RWPE1 (cell line): ENCODE data around the gene GPR61.

Experiments used
- CTCF ChIA-PET: fragments of 350-600 bp; sonication (Branson Sonifier 250); formaldehyde crosslinking; extraction: SDS; loops from one replicate; lab custom pipeline; 2021; lab: Yijun Ruan, JAX
- POLR2A ChIA-PET: fragments of 400-600 bp; formaldehyde crosslinking; extraction: SDS; loops from one replicate; lab custom pipeline; 2020; ENCODE audit warnings: antibody characterized with exemption; ENCODE audit not compliant: low non-redundant PET; lab: Yijun Ruan, JAX
- DNase-seq: peaks from one replicate; pipeline ENCODE4 v3.0.0; 2012; ENCODE audit warnings: low spot score
- H3K27ac ChIP-seq: fragments of 450-650 bp; 2 replicates; pipeline ENCODE4 v1.5.1; 2017
- CTCF ChIP-seq: fragments of 450-650 bp; conservative IDR thresholded peaks from 2 replicates; pipeline ENCODE4 v1.5.1; 2017; ENCODE audit warnings: low read depth, mild to moderate bottlenecking

Gene GPR61

DNA sequence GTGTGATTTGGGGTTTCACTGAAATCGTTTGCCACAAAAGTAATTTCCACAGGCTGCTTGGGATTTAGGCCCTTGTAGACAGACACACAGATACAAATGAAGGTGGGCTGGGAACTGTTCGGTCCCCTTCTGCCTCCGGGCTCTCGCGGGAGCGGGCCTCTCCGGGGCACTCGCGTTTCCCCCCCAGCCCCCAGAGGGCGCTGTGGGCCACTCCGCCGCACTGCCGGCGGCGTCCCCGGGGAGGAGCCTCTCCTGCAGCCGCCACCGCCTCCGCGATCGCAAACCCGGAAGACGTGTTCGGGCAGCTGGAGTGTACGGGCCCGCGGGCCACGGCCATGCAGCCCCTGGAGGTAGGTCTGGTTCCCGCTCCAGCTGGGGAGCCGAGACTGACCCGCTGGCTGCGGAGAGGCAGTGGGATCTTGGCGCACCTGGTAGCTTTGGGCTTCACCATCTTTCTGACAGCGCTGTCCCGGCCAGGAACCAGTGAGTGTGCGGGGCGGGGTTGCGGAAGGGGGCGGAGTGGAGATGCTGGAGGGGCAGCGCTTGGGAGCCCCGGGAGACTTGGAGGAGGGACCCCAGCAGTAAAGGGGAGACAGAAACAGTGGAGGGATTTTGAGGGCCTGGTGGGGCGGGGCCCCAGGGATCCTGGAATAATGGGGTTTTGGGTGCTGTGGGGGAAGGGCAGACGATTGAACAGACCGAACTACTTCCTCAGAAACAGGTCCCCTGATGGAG is 45.7 kb upstream of the GPR61 start, which contains the start of gene CYB561D1:
CYB561D1 (plus strand) TSS at position 290 of the 735 bp plus-strand sequence; CDS start at position 336, 46 bp downstream.
- TF ChIP-seq CTCF: peak; percentile 96
- peak within 1 kb of the TSS; percentile 83 for H3K27ac ChIP-seq
- ChIA-PET CTCF (interaction anchor here (0.6 to 10.6 kb wide), 13 partner anchors 11 to 332 kb away, joined by 3 to 180 read pairs (median 4); partner anchors contain the start of genes AMIGO1 and PSMA5), POLR2A (interaction anchor here (0.5 to 0.6 kb wide), 2 partner anchors 62 to 463 kb away, joined by 3 read pairs; no protein-coding TSS in a partner anchor)
- peak; percentile 85 for DNase-seq

DNA sequence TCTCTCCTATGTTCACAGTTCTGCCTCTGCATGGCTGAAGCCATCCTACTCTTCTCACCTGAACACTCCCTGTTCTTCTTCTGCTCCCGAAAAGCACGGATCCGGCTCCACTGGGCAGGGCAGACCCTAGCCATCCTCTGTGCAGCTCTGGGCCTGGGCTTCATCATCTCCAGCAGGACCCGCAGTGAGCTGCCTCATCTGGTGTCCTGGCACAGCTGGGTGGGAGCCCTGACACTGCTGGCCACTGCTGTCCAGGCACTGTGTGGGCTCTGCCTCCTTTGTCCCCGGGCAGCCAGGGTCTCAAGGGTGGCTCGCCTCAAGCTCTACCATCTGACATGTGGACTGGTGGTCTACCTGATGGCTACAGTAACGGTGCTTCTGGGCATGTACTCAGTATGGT is 43.9 kb upstream of the GPR61 start:
- H3K27ac ChIP-seq: no peak overlapping the region
- ChIA-PET POLR2A (no interaction called here), CTCF (interaction anchor here (10.6 kb wide), 1 partner anchor 37 kb away, joined by 180 read pairs; no protein-coding TSS in a partner anchor)
- TF ChIP-seq CTCF: no peak
- DNase-seq: no peak

DNA sequence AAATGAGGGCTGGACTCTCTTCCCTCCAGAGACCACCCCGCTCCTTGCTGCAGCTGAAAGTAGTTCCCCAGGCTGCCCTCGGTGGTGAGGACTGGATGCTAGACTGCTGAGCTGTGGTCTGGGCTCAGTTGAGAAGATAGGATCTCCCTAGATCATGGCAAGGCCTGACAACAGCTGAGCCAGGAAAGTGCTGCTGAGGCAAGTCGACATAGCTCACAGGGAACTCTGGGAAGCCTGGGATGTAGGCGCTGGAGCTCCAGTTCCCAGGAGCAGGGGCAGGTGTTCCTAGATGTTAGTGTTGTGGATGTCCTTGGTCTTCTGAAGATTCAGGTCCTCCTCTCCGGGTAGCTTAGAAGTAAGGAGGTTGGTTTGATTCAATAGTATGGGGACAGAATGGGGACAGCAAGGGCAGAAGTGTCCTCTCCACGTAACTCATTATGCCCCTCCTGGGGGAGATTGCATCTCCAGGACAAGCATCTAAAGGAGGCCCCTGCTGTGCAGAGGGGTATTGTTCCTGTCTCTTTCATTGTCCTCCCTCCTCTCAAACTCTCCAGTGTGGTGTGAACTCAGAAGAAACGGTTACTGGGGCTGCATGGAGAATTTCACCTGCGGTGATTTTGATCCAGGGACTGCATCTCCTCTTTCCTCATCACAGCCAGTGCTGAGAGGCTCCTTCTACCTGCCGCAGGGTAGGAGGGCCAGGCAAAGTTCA is 42.1 kb upstream of the GPR61 start:
- DNase-seq: no peak
- ChIA-PET CTCF (interaction anchor here (0.6 to 4.7 kb wide), 5 partner anchors 35 to 143 kb away, joined by 3 to 53 read pairs (median 3); no protein-coding TSS in a partner anchor), POLR2A (interaction anchor here (0.7 kb wide), 1 partner anchor 12 kb away, joined by 3 read pairs; the partner anchor contains the start of gene AMIGO1)
- no peak for TF ChIP-seq CTCF
- no peak overlapping the region for H3K27ac ChIP-seq

GRCh38 chr1:109498161-109498801 is 41.4 kb upstream of the GPR61 start:
- ChIA-PET POLR2A (interaction anchor here (0.7 kb wide), 1 partner anchor 11 kb away, joined by 3 read pairs; the partner anchor contains the start of gene AMIGO1), CTCF (interaction anchor here (0.7 to 4.7 kb wide), 6 partner anchors 32 to 142 kb away, joined by 3 to 53 read pairs (median 4); no protein-coding TSS in a partner anchor)
- TF ChIP-seq CTCF: peak; percentile 21; the same call in 1 of the 2 replicates
- H3K27ac ChIP-seq: no peak overlapping the region
- no peak for DNase-seq

- no peak for DNase-seq
- ChIA-PET POLR2A (no interaction called here), CTCF (interaction anchor here (0.8 to 4.7 kb wide), 4 partner anchors 31 to 136 kb away, joined by 4 to 53 read pairs (median 6); no protein-coding TSS in a partner anchor)
- peak overlapping the region; percentile 19; the same call in 1 of the 2 replicates for H3K27ac ChIP-seq
- no peak for TF ChIP-seq CTCF
Observed at GRCh38 chr1:109499081-109499480, 40.6 kb upstream of the GPR61 start.
